Kidney epithelial cell (primary cell): ENCODE results near the gene IMPDH2. TPM values are rescaled to one million over a fixed set of nuclear protein-coding genes. Genes with fewer than 3 reads are reported as not detected.
A peak's percentile ranks its signal among the peaks of the same experiment; 100 is the strongest.

ENCODE experiments used
- DNase-seq: peaks from one replicate; pipeline ENCODE4 v3.0.0-alpha.2; 2010; ENCODE audit warnings: low read depth
- H3K27me3 ChIP-seq: 2 replicates; pipeline ENCODE4 v1.6.0; 2011; ENCODE audit warnings: low read length; ENCODE audit not compliant: control insufficient read depth, insufficient read depth
- H3K36me3 ChIP-seq: 2 replicates; pipeline ENCODE4 v1.5.1; 2011; ENCODE audit warnings: low read length; ENCODE audit not compliant: control insufficient read depth, insufficient read depth
- H3K4me3 ChIP-seq: 2 replicates; pipeline ENCODE4 v1.5.1; 2011; ENCODE audit warnings: low read depth, mild to moderate bottlenecking, control low read depth, low read length
- total RNA-seq: library from RNA; depleted of rRNA; stranded (reverse); fragments of >200 nt; gene quantifications from 2 replicates; pipeline ENCODE4 v1.2.3, GENCODE V29; 2015
- TF ChIP-seq, protein P1 (sequence below): IDR thresholded peaks from 2 replicates; pipeline ENCODE4 v1.5.1; 2011; ENCODE audit warnings: mild to moderate bottlenecking, moderate library complexity, low read length, control low read depth, inconsistent platforms; ENCODE audit not compliant: insufficient read depth, poor library complexity, severe bottlenecking

The IMPDH2 gene
- total RNA-seq, 1 donor from 2014 or later, result 177 TPM

DNA sequence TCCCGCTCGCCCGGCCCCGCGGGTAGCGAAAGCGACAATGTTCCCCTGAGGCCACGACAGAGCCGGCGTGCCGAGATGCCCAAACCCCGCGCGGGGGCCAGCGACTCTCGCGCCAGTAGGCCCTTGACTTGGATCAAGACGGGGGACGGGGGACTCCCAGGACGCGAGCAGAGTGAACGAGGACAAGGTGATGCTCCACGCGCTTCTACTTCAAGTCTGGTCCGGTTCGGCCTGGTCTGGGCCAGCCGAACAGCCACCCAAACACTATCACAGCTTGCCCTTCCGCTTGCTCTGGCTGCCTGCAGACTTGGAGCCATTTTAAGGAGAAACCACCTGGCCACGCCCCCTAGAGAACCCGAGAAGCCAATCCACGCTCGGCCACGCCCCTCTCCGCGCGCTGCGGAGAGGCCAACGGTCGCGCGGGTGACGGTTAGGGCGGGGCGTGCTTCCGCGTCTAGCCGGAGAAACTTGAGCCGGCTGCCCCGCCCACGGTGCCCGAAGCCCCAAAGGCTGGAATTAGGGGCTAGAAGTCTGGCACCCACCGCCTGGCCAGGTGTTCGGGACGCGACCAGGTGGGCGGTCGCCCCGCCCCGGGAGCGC is 7.9 kb downstream of the IMPDH2 start:
- TF ChIP-seq, protein P1, sequence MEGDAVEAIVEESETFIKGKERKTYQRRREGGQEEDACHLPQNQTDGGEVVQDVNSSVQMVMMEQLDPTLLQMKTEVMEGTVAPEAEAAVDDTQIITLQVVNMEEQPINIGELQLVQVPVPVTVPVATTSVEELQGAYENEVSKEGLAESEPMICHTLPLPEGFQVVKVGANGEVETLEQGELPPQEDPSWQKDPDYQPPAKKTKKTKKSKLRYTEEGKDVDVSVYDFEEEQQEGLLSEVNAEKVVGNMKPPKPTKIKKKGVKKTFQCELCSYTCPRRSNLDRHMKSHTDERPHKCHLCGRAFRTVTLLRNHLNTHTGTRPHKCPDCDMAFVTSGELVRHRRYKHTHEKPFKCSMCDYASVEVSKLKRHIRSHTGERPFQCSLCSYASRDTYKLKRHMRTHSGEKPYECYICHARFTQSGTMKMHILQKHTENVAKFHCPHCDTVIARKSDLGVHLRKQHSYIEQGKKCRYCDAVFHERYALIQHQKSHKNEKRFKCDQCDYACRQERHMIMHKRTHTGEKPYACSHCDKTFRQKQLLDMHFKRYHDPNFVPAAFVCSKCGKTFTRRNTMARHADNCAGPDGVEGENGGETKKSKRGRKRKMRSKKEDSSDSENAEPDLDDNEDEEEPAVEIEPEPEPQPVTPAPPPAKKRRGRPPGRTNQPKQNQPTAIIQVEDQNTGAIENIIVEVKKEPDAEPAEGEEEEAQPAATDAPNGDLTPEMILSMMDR, result no peak
- Histone ChIP-seq H3K27me3 (no peaks in the 10 kb centered on the region), H3K36me3 (peaks cover 4% of the 10 kb centered on the region), H3K4me3 (peak overlapping the region; percentile 88)
- peak; percentile 82 for DNase-seq

DNA sequence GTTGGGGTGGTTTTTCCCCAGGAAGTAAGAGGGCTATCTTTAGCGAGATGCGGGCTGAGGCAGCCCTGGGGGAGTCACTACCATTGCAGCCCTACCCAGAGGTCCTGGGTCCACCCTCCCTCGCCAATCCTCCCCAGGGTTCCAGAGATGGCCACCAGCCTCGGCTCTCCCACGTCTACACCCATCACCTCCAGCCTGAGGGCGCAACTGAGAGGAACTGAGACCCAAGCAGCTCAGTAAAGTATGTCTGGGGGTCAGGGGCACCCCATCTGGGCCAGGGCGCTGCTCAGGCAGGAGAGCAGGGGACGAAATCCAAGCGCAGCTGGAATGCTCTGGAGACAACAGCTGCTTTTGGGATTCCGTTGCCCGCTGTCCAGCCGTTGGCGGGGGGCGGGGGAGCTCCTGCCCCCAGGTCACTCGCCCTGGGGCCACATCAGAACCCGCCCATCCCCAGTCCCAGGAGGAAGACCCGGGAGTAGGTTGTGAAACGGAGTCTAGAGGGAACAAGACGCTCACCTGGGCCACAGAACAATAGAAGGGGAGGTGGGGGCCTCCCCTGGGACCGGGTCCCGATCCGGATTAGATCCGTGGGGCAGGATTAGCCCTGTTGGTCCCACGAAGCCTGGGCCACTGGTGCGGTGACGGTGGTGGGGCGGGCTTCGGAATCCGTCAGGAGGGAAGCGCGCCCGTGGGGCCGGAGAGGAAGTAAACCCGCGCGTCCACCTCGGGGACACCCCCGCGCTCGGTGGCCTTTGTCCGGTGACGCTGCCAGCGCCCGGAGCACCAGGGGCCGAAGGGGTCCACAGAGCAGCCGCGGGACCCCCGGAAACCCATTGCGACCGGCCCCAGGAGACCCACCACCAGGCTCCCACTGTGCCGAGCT is 8.6 kb downstream of the IMPDH2 start:
- H3K4me3 ChIP-seq, result peak overlapping the region; percentile 88
- DNase-seq, result no peak
- H3K27me3 ChIP-seq, result no peaks in the 10 kb centered on the region
- TF ChIP-seq, protein P1, result no peak
- peaks cover 4% of the 10 kb centered on the region for H3K36me3 ChIP-seq

DNA sequence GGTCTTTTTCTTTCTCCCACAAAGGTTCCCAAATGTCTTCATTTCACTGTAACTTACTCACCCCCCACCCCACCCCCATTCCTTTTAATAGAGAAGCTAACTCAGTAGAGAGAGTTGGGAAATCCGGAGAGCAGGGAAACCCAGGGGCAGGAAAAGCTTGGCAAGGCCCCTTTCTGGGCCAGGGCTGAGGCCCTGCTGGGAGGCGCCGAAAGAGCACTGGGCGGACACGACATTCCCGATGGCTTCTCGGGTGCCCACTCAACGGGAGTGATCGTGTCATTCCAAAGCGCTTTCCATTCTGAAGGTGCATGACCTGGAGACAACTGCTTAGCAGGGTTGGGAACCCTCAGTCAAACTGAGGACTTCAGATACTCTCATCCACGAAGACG is 9.3 kb downstream of the IMPDH2 start:
- peak overlapping the region; percentile 88 for H3K4me3 ChIP-seq
- H3K27me3 ChIP-seq, result no peaks in the 10 kb centered on the region
- TF ChIP-seq, protein P1, result no peak
- peaks cover 3% of the 10 kb centered on the region for H3K36me3 ChIP-seq
- no peak for DNase-seq

DNA sequence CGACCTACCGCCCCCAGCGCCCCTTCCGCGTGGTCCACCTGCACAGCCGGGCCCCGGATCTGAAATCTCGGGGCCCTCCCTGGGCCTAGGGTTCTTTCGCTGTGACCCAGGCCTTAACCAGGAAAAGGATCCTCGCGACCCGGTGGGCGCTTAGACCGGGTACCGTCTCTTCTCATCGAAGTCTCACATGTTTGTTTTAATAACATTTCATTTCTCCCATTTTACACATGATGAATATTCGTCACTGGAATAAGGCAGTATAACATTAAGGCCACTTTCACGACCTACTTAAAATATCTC is 10.5 kb downstream of the IMPDH2 start:
- no peak for DNase-seq
- TF ChIP-seq, protein P1, result no peak
- H3K27me3 ChIP-seq, result no peaks in the 10 kb centered on the region
- H3K4me3 ChIP-seq, result peak overlapping the region; percentile 77
- H3K36me3 ChIP-seq, result peaks cover 1% of the 10 kb centered on the region

DNA sequence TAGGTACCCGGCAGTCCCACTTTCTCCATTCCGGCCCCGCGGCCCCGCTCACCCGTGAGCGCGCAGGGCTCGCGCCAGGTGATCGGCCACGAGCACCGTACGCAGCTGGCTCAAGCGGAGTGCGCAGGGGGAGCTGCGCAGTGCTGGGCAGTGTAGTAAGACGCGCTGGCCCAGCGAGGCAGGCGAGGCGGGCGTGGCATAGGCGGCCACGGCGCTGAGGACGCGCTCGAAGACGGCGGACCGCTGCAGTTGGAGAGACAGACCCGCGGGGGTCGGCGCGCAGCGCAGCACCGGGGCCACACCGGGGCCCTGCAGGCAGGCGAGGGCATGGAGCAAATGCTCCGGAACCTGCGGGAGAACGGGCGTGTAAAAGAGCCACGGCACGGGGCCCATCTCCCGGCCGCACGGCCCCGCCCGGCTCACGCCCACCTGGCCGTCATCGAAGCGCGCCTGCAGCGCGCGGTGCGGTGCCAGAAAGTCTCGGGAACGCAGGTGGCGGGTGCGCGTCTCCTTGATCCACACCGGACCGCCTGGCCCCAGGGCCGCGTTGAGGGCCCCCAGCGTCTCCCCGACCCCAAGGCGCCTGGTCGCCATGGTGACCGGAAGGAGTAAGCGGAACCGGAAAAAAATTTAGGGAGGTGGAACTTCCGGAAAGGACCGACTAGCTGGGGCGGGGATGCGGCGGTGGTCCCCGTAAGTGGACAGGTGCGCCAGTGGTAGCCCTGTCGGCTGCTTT is 11.1 kb downstream of the IMPDH2 start, which contains the start of gene DALRD3:
Gene DALRD3 (minus strand): TSS at position 610 of the 736 bp plus-strand sequence. CDS start 16 bp downstream, at position 594.
- TF ChIP-seq, protein P1, result no peak
- Histone ChIP-seq H3K27me3 (no peaks in the 10 kb centered on the region), H3K36me3 (peaks cover 1% of the 10 kb centered on the region), H3K4me3 (peak within 1 kb of the TSS; percentile 77)
- DNase-seq, result peak; percentile 23
